ENCODE results near the gene CYP4A22. TPM values are rescaled to one million over a fixed set of nuclear protein-coding genes. Genes with fewer than 3 reads are reported as not detected.

Gene CYP4A22
- total and polyA plus RNA-seq, 2 donors from 2014 or later: 4.1 to 108 TPM

- FAIRE-seq (no peak), DNase-seq (peak in 1 of 5 donors; percentile 47)
- intact Hi-C loops (cut with DNase I): loop anchor here (10.0 kb wide), 2 partner anchors 67 to 537 kb away; no protein-coding TSS in a partner anchor
- Histone ChIP-seq H3K4me3 (ENCODE audit: low read length in 3 of 3) (peak overlapping the region in 2 of 3 donors; percentile 88 to 93), H3K27me3 (ENCODE audit: control insufficient read depth, insufficient read depth, low read length) (no peaks in the 10 kb centered on the region), H3K9ac (ENCODE audit: low read length in 3 of 3) (peak overlapping the region in 2 of 3 donors; percentile 46 to 99), H3K9me3 (ENCODE audit: control insufficient read depth in 2 of 3, insufficient read depth in 1 of 3, low read length in 3 of 3) (no peaks in the 10 kb centered on the region), H3K36me3 (ENCODE audit: control insufficient read depth in 2 of 3, insufficient read depth in 3 of 3, low read length in 3 of 3) (peaks cover 0 to 24% (median 2%) of the 10 kb centered on the region in 3 donors), H3K27ac (ENCODE audit: low read depth in 2 of 2, low read length in 2 of 2) (peak overlapping the region; percentile 95 to 99), H3K4me1 (ENCODE audit: control insufficient read depth in 2 of 3, insufficient read depth in 2 of 3, low read depth in 1 of 3, low read length in 3 of 3) (peaks cover 0 to 26% (median 25%) of the 10 kb centered on the region in 3 donors)
- TF ChIP-seq CTCF (IDR thresholded peaks at IDR 0.05; ENCODE audit: borderline replicate concordance, extremely low read depth, insufficient read depth): no peak
Measured at GRCh38 chr1:47187231-47187925, 50.1 kb downstream of the CYP4A22 start.

- H3K27me3 ChIP-seq (ENCODE audit: control insufficient read depth, insufficient read depth, low read length): no peaks in the 10 kb centered on the region
- peaks cover 0 to 31% (median 25%) of the 10 kb centered on the region in 3 donors for H3K4me1 ChIP-seq (ENCODE audit: control insufficient read depth in 2 of 3, insufficient read depth in 2 of 3, low read depth in 1 of 3, low read length in 3 of 3)
- peaks cover 0 to 22% (median 2%) of the 10 kb centered on the region in 3 donors for H3K36me3 ChIP-seq (ENCODE audit: control insufficient read depth in 2 of 3, insufficient read depth in 3 of 3, low read length in 3 of 3)
- peak overlapping the region in 2 of 3 donors; percentile 88 to 93 for H3K4me3 ChIP-seq (ENCODE audit: low read length in 3 of 3)
- H3K9me3 ChIP-seq (ENCODE audit: control insufficient read depth in 2 of 3, insufficient read depth in 1 of 3, low read length in 3 of 3): no peaks in the 10 kb centered on the region
- no peak for TF ChIP-seq CTCF (IDR thresholded peaks at IDR 0.05; ENCODE audit: borderline replicate concordance, extremely low read depth, insufficient read depth)
- no peak for FAIRE-seq
- intact Hi-C loops (cut with DNase I): loop anchor here (10.0 kb wide), 2 partner anchors 67 to 537 kb away; no protein-coding TSS in a partner anchor
- peak overlapping the region; percentile 95 to 99 for H3K27ac ChIP-seq (ENCODE audit: low read depth in 2 of 2, low read length in 2 of 2)
- no peak for DNase-seq
- peak overlapping the region in 2 of 3 donors; percentile 46 to 99 for H3K9ac ChIP-seq (ENCODE audit: low read length in 3 of 3)
Measured at GRCh38 chr1:47187926-47188250, 50.6 kb downstream of the CYP4A22 start.

GRCh38 chr1:47188791-47189785 lies 51.8 kb downstream of the CYP4A22 start:
- Histone ChIP-seq H3K9me3 (ENCODE audit: control insufficient read depth in 2 of 3, insufficient read depth in 1 of 3, low read length in 3 of 3) (no peaks in the 10 kb centered on the region), H3K4me3 (ENCODE audit: low read length in 3 of 3) (peak overlapping the region in 2 of 3 donors; percentile 88 to 93), H3K36me3 (ENCODE audit: control insufficient read depth in 2 of 3, insufficient read depth in 3 of 3, low read length in 3 of 3) (peaks cover 0 to 14% (median 0%) of the 10 kb centered on the region in 3 donors), H3K27ac (ENCODE audit: low read depth in 2 of 2, low read length in 2 of 2) (peak overlapping the region; percentile 95 to 99), H3K9ac (ENCODE audit: low read length in 3 of 3) (peak overlapping the region in 2 of 3 donors; percentile 35 to 99), H3K4me1 (ENCODE audit: control insufficient read depth in 2 of 3, insufficient read depth in 2 of 3, low read depth in 1 of 3, low read length in 3 of 3) (peaks cover 0 to 30% (median 21%) of the 10 kb centered on the region in 3 donors), H3K27me3 (ENCODE audit: control insufficient read depth, insufficient read depth, low read length) (no peaks in the 10 kb centered on the region)
- FAIRE-seq: no peak
- intact Hi-C loops (cut with DNase I): loop anchor here (10.0 kb wide), 2 partner anchors 66 to 536 kb away; no protein-coding TSS in a partner anchor
- peak in 1 of 5 donors; percentile 24 for DNase-seq
- no peak for TF ChIP-seq CTCF (IDR thresholded peaks at IDR 0.05; ENCODE audit: borderline replicate concordance, extremely low read depth, insufficient read depth)
